ENCODE measurements around the gene COA3. TPM values are rescaled to one million over a fixed set of nuclear protein-coding genes. Genes with fewer than 3 reads are reported as not detected.
A peak's percentile ranks its signal among the peaks of the same experiment; 100 is the strongest.

The COA3 gene
- total RNA-seq, 4 donors from 2014 or later: 40.7 to 64.0 (median 61.1) TPM

- no peak for DNase-seq (ENCODE audit: low spot score in 2 of 2)
- H3K4me3 ChIP-seq (ENCODE audit: low read depth, poor library complexity, severe bottlenecking): no peak overlapping the region
- 92% methylated on average over 22 to 23 of the region's 24 CpGs for WGBS, 2 donors
- intact Hi-C loops (cut with DNase I; ENCODE audit: low total_unique reads): loop anchor here (5.0 to 10.0 kb wide), 2 partner anchors 90 to 152 kb away; partner anchors contain the start of gene RPL27
- TF ChIP-seq CTCF (IDR thresholded peaks at IDR 0.05) (no peak), POLR2A (IDR thresholded peaks at IDR 0.05) (no peak)
These were observed 46.5 kb upstream of the COA3 start for GRCh38 chr17:42844761-42845555.

GRCh38 chr17:42844271-42844670, 45.8 kb upstream of the COA3 start, which contains the start of gene AOC2:
Gene AOC2 (plus strand): TSS chr17:42844580. CDS start chr17:42844627, 47 bp downstream.
- intact Hi-C loops (cut with DNase I; ENCODE audit: low total_unique reads): loop anchor here (10.0 kb wide), 1 partner anchor 91 kb away; no protein-coding TSS in a partner anchor
- no peak for DNase-seq (ENCODE audit: low spot score in 2 of 2)
- whole genome bisulfite sequencing, 2 donors: 51 to 52% methylated on average over 4 of the region's 4 CpGs
- H3K4me3 ChIP-seq (ENCODE audit: low read depth, poor library complexity, severe bottlenecking): no peak within 1 kb of the TSS
- TF ChIP-seq POLR2A (IDR thresholded peaks at IDR 0.05): no peak
- no peak for TF ChIP-seq CTCF (IDR thresholded peaks at IDR 0.05)

GRCh38 chr17:42843358-42843934, 44.9 kb upstream of the COA3 start:
- no peak for TF ChIP-seq POLR2A (IDR thresholded peaks at IDR 0.05)
- peak in 1 of 3 donors; percentile 96 for TF ChIP-seq CTCF (IDR thresholded peaks at IDR 0.05)
- no peak for DNase-seq (ENCODE audit: low spot score in 2 of 2)
- 31 to 33% methylated on average over 6 of the region's 6 CpGs for WGBS, 2 donors

GRCh38 chr17:42841975-42842685, 43.6 kb upstream of the COA3 start:
- TF ChIP-seq POLR2A (IDR thresholded peaks at IDR 0.05): no peak
- no peak for TF ChIP-seq CTCF (IDR thresholded peaks at IDR 0.05)
- 71 to 72% methylated on average over 11 of the region's 11 CpGs for WGBS, 2 donors
- no peak for DNase-seq (ENCODE audit: low spot score in 2 of 2)
- no peak overlapping the region for H3K4me3 ChIP-seq (ENCODE audit: low read depth, poor library complexity, severe bottlenecking)
- intact Hi-C loops (cut with DNase I; ENCODE audit: low total_unique reads): loop anchor here (10.0 kb wide), 1 partner anchor 93 kb away; no protein-coding TSS in a partner anchor

More at GRCh38 chr17:42843358-42843934, 44.9 kb upstream of the COA3 start:
- intact Hi-C loops (cut with DNase I; ENCODE audit: low total_unique reads): loop anchor here (10.0 kb wide), 1 partner anchor 91 kb away; no protein-coding TSS in a partner anchor
- H3K4me3 ChIP-seq (ENCODE audit: low read depth, poor library complexity, severe bottlenecking): no peak overlapping the region

GRCh38 chr17:42835732-42836131, 37.2 kb upstream of the COA3 start:
- TF ChIP-seq POLR2A (IDR thresholded peaks at IDR 0.05) (no peak), CTCF (IDR thresholded peaks at IDR 0.05) (no peak)
- no peak for DNase-seq (ENCODE audit: low spot score in 2 of 2)
- WGBS, 2 donors: 99% methylated on average over 6 of the region's 6 CpGs
- H3K4me3 ChIP-seq (ENCODE audit: low read depth, poor library complexity, severe bottlenecking): no peak overlapping the region
- intact Hi-C loops (cut with DNase I; ENCODE audit: low total_unique reads): no loop called here
